Cardiac fibroblast (primary cell): ENCODE measurements around the gene TUBB.
"Not testable (repeated sequence)": the region's sequence is repeated elsewhere in the genome, so short reads cannot be mapped to it uniquely, and the experiment has no call there.

Experiments
- DNase-seq, 2 donors: peaks; one replicate each; pipeline versions ENCODE4 v3.0.0 to v3.0.0-alpha.2; 2010; ENCODE audit warnings: low read depth in 2 of 2
- H3K4me3 ChIP-seq, 2 donors: replicated peaks in 1 of 2; 1 replicate in 1 of 2; 2 replicates in 1 of 2; pipeline ENCODE4 v1.5.1; 2011; ENCODE audit warnings: low read depth in 2 of 2, low read length in 2 of 2, mild to moderate bottlenecking in 2 of 2, moderate library complexity in 1 of 2
- CTCF ChIP-seq: IDR thresholded peaks from one replicate; pipeline ENCODE4 v1.5.1; 2011; ENCODE audit warnings: low read depth, mild to moderate bottlenecking, low read length, inconsistent platforms

The TUBB gene

GRCh38 chr6:30761791-30762429 lies 41.8 kb downstream of the TUBB start:
- no peak for TF ChIP-seq CTCF
- H3K4me3 ChIP-seq: no peak overlapping the region
- DNase-seq: no peak

GRCh38 chr6:30763155-30763617 lies 43.0 kb downstream of the TUBB start:
- TF ChIP-seq CTCF: no peak
- no peak overlapping the region for H3K4me3 ChIP-seq
- DNase-seq: no peak

GRCh38 chr6:30763618-30764489 lies 43.7 kb downstream of the TUBB start:
- no peak overlapping the region for H3K4me3 ChIP-seq
- TF ChIP-seq CTCF: no peak
- DNase-seq: peak; percentile 49 to 68

GRCh38 chr6:30764490-30765043 lies 44.4 kb downstream of the TUBB start:
- DNase-seq, H3K4me3 ChIP-seq: not testable (repeated sequence)

- H3K4me3 ChIP-seq, DNase-seq: not testable (repeated sequence)
These were observed 45.3 kb downstream of the TUBB start for GRCh38 chr6:30765495-30765894.

GRCh38 chr6:30766461-30767157 lies 46.5 kb downstream of the TUBB start:
- DNase-seq: no peak
- no peak for TF ChIP-seq CTCF
- no peak overlapping the region for H3K4me3 ChIP-seq

GRCh38 chr6:30767158-30767943 lies 47.2 kb downstream of the TUBB start:
- no peak for TF ChIP-seq CTCF
- H3K4me3 ChIP-seq: no peak overlapping the region
- no peak for DNase-seq
